Hepatocyte (in vitro differentiated cells): ENCODE results near the gene TRPT1. TPM values are rescaled to one million over a fixed set of nuclear protein-coding genes. Genes with fewer than 3 reads are reported as not detected.

Experiments used
- DNase-seq: peaks from one replicate; pipeline ENCODE4 v3.0.0-alpha.2; 2016; ENCODE audit warnings: low spot score
- H2AFZ ChIP-seq: fragments of 200-600 bp; sonication (generic); 2 replicates; pipeline ENCODE4 v1.6.0; 2016; ENCODE audit warnings: antibody characterized with exemption, mild to moderate bottlenecking
- H3K27ac ChIP-seq: fragments of 200-600 bp; sonication (generic); 2 replicates; pipeline ENCODE4 v1.5.1; 2016; ENCODE audit warnings: mild to moderate bottlenecking
- H3K27me3 ChIP-seq: fragments of 200-600 bp; sonication (generic); 2 replicates; pipeline ENCODE4 v1.6.1; 2016
- H3K36me3 ChIP-seq: fragments of 200-600 bp; sonication (generic); replicated peaks from 2 replicates; pipeline ENCODE4 v1.5.1; 2016; ENCODE audit warnings: low read depth; ENCODE audit not compliant: insufficient read depth
- H3K4me1 ChIP-seq: fragments of 200-600 bp; sonication (generic); 2 replicates; pipeline ENCODE4 v1.5.1; 2016; ENCODE audit warnings: mild to moderate bottlenecking, moderate library complexity; ENCODE audit not compliant: insufficient read depth
- H3K4me2 ChIP-seq: fragments of 200-600 bp; sonication (generic); 2 replicates; pipeline ENCODE4 v1.6.0; 2016
- H3K4me3 ChIP-seq: fragments of 200-600 bp; sonication (generic); 2 replicates; pipeline ENCODE4 v1.5.1; 2016; ENCODE audit warnings: mild to moderate bottlenecking
- H3K79me2 ChIP-seq: fragments of 200-600 bp; sonication (generic); 2 replicates; pipeline ENCODE4 v1.6.0; 2017; ENCODE audit warnings: mild to moderate bottlenecking
- H3K9me2 ChIP-seq: fragments of 200-600 bp; sonication (generic); replicated peaks from 2 replicates; pipeline ENCODE4 v1.6.0; 2017; ENCODE audit warnings: mild to moderate bottlenecking; ENCODE audit not compliant: insufficient read depth
- H3K9me3 ChIP-seq: fragments of 200-600 bp; sonication (generic); 2 replicates; pipeline ENCODE4 v1.5.1; 2016; ENCODE audit warnings: low read depth, mild to moderate bottlenecking
- H4K20me1 ChIP-seq: fragments of 200-600 bp; sonication (generic); 2 replicates; pipeline ENCODE4 v1.6.0; 2016; ENCODE audit warnings: mild to moderate bottlenecking; ENCODE audit not compliant: insufficient read depth, poor library complexity, severe bottlenecking
- CTCF ChIP-seq: fragments of 200-600 bp; sonication (generic); IDR thresholded peaks from 2 replicates; pipeline ENCODE4 v1.5.1; 2016; ENCODE audit warnings: antibody characterized with exemption, mild to moderate bottlenecking; ENCODE audit not compliant: poor library complexity
- EZH2 ChIP-seq: fragments of 200-600 bp; sonication (generic); IDR thresholded peaks from 2 replicates; pipeline ENCODE4 v1.6.1; 2016; ENCODE audit warnings: antibody characterized with exemption, mild to moderate bottlenecking, borderline replicate concordance
- EZH2phosphoT487 ChIP-seq: fragments of 200-600 bp; sonication (generic); IDR thresholded peaks from one replicate; pipeline ENCODE4 v1.6.1; 2018; ENCODE audit warnings: antibody characterized with exemption, mild to moderate bottlenecking, low read depth, moderate library complexity; ENCODE audit not compliant: unreplicated experiment, severe bottlenecking
- WGBS: methylation state at CpG from one replicate; pipeline ENCODE4 v1.1.6; 2016; ENCODE audit warnings: low lambda C conversion rate; ENCODE audit errors: missing lambda C conversion rate; 5-methylcytosine and 5-hydroxymethylcytosine counted together
- polyA plus RNA-seq: library from polyadenylated mRNA; unstranded; fragments of >200 nt; fragmentation: Nextera tagmentation; extraction: Ambion mirVana; gene quantifications from 2 replicates; pipeline ENCODE4 v1.2.1, GENCODE V29; 2016
- total RNA-seq: library from RNA; depleted of rRNA; stranded (reverse); fragments of >200 nt; gene quantifications from 2 replicates; pipeline ENCODE4 v1.2.3, GENCODE V29; 2014

Gene TRPT1
- total and polyA plus RNA-seq, 2 experiments from 2014 or later = 52.8 to 55.5 TPM

- 66% methylated on average over 12 of the region's 12 CpGs for WGBS
- Histone ChIP-seq H2AFZ (no peak overlapping the region), H3K4me3 (no peak overlapping the region)
Observed at GRCh38 chr11:64237484-64237951, 11.5 kb upstream of the TRPT1 start.

GRCh38 chr11:64235437-64236161 is 9.6 kb upstream of the TRPT1 start:
- Histone ChIP-seq H3K4me1 (peaks cover 14% of the 10 kb centered on the region), H3K4me3 (peak overlapping the region; percentile 87), H3K79me2 (peaks cover 24% of the 10 kb centered on the region), H3K27me3 (no peaks in the 10 kb centered on the region), H4K20me1 (peaks cover 10% of the 10 kb centered on the region), H3K36me3 (no peaks in the 10 kb centered on the region), H3K4me2 (peak overlapping the region; percentile 97), H3K9me2 (no peaks in the 10 kb centered on the region), H3K27ac (no peak overlapping the region), H3K9me3 (no peaks in the 10 kb centered on the region), H2AFZ (no peak overlapping the region)
- no peak for DNase-seq
- TF ChIP-seq EZH2phosphoT487 = no peak
- no peak for TF ChIP-seq EZH2
- TF ChIP-seq CTCF = no peak
- 92% methylated on average over 11 of the region's 12 CpGs for WGBS

More at GRCh38 chr11:64237484-64237951, 11.5 kb upstream of the TRPT1 start:
- peak overlapping the region; percentile 35 for H3K4me2 ChIP-seq
- peak; percentile 74 for DNase-seq
- peaks cover 18% of the 10 kb centered on the region for H3K4me1 ChIP-seq
- peak overlapping the region; percentile 52 for H3K27ac ChIP-seq
- no peaks in the 10 kb centered on the region for H3K9me3 ChIP-seq
- peaks cover 10% of the 10 kb centered on the region for H4K20me1 ChIP-seq
- TF ChIP-seq CTCF = no peak
- no peak for TF ChIP-seq EZH2phosphoT487
- no peak for TF ChIP-seq EZH2
- H3K27me3 ChIP-seq = no peaks in the 10 kb centered on the region
- H3K79me2 ChIP-seq = peaks cover 21% of the 10 kb centered on the region
- no peaks in the 10 kb centered on the region for H3K9me2 ChIP-seq
- H3K36me3 ChIP-seq = no peaks in the 10 kb centered on the region

- peak overlapping the region; percentile 76 for H3K27ac ChIP-seq
- TF ChIP-seq EZH2phosphoT487 (no peak), CTCF (no peak), EZH2 (no peak)
- H3K27me3 ChIP-seq = no peaks in the 10 kb centered on the region
- DNase-seq = peak; percentile 82
- no peaks in the 10 kb centered on the region for H3K9me3 ChIP-seq
- H3K79me2 ChIP-seq = peaks cover 24% of the 10 kb centered on the region
- H3K9me2 ChIP-seq = no peaks in the 10 kb centered on the region
- H4K20me1 ChIP-seq = peaks cover 10% of the 10 kb centered on the region
- no peak overlapping the region for H2AFZ ChIP-seq
- H3K36me3 ChIP-seq = no peaks in the 10 kb centered on the region
- peak overlapping the region; percentile 87 for H3K4me3 ChIP-seq
- H3K4me1 ChIP-seq = peaks cover 8% of the 10 kb centered on the region
- 7% methylated on average over 28 of the region's 80 CpGs for WGBS
- H3K4me2 ChIP-seq = peak overlapping the region; percentile 97
Observed at GRCh38 chr11:64234647-64235379, 8.8 kb upstream of the TRPT1 start.
